Stimulated activated CD8-positive, alpha-beta memory T cell treated with anti-CD3 and anti-CD28 coated beads, Interleukin-15, amount 100 ng/mL, for 24 hours (primary cell): Measurements from ENCODE around the gene BORCS6.
"Not testable (repeated sequence)": the region's sequence is repeated elsewhere in the genome, so short reads cannot be mapped to it uniquely, and the experiment has no call there.

ENCODE experiments used
- DNase-seq: peaks from one replicate; pipeline ENCODE4 v3.0.0-alpha.2; 2020; ENCODE audit warnings: low read depth

BORCS6 gene

GRCh38 chr17:8173056-8173870 lies 16.7 kb downstream of the BORCS6 start:
- DNase-seq, result no peak

DNA sequence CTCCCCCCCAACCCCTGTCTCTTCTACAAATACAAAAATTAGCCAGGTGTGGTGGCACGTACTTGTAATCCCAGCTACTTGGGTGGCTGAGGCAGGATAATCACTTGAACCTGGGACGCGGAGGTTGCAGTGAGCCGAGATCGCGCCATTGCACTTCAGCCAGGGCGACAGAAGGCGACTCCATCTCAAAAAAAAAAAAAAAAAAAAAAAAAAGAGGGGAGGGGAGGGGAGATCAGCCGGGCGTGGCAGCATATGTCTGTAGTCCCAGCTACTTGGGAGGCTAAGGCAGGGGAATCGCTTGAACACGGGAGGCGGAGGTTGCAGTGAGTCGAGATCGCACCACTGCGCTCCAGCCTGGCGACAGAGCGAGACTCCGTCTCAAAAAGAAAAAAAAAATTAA lies 19.8 kb downstream of the BORCS6 start:
- DNase-seq, result not testable (repeated sequence)

- no peak for DNase-seq
These were observed 22.5 kb downstream of the BORCS6 start for GRCh38 chr17:8167526-8167925.

DNA sequence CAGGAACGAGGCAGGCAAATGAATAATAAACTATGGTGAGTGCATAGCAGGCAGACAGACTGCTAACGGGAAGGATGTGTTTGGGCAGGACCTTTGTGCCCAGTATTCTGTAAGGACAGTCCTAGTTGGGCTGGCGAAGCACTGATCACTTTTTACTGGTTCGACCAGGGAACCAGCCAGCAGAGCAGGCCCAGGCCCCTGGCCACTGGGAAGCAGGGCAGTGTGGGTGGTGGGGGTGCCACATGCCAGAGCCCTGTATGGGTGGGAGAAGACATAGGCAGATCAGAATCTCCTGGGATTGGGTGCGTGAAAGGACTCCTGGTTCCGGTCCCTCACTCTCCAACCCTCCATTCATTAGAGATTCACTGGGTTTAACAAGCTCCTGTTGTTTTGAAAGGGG lies 23.2 kb downstream of the BORCS6 start:
- no peak for DNase-seq

- no peak for DNase-seq
These were observed 25.2 kb downstream of the BORCS6 start for GRCh38 chr17:8164815-8165131.

GRCh38 chr17:8163978-8164814 lies 25.8 kb downstream of the BORCS6 start:
- no peak for DNase-seq

- no peak for DNase-seq
These were observed 26.7 kb downstream of the BORCS6 start for GRCh38 chr17:8162997-8163977.

DNA sequence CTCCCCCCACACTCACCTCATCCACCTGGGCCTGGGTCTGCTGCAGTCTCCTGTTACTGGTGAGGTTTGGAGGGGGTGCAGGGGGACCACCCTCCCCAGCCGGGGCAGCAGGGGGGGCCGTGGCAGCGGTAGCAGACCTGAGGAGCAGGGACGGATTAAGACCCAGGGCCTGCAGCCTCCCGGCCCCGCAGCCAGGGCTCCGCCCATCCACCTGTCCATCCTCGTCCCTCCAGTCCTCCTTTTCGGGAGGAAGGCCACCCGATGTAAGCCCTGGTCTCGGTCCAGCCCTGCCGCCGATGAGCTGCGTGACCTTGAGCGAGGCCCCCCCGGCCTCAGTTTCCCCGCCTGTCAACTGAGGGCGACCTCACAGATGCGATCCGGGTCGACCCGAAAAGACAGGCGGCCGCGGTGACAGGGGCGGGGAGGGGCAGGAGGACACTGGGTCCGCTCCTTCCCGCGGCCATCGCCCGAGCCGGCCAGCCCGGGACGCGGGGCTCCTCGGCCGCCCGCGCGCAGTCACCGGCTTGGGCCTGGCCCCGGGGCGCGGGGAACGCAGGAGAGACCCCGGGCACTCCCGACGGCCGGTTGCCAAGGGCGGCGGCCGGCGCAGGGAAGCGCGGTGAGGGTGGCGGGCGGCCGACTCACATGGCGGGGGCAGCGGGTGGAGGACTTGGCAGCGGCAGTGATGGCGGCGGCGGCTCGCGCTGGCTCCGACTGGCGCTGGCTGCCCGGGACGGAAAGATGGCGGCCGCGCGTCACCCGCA lies 27.6 kb downstream of the BORCS6 start, which contains the start of gene VAMP2:
Gene VAMP2 (minus strand): TSS at position 716 of the 764 bp plus-strand sequence. CDS start 69 bp downstream, at position 647.
- DNase-seq, result peak; percentile 75

GRCh38 chr17:8161289-8162232 lies 28.4 kb downstream of the BORCS6 start:
- DNase-seq, result no peak

DNA sequence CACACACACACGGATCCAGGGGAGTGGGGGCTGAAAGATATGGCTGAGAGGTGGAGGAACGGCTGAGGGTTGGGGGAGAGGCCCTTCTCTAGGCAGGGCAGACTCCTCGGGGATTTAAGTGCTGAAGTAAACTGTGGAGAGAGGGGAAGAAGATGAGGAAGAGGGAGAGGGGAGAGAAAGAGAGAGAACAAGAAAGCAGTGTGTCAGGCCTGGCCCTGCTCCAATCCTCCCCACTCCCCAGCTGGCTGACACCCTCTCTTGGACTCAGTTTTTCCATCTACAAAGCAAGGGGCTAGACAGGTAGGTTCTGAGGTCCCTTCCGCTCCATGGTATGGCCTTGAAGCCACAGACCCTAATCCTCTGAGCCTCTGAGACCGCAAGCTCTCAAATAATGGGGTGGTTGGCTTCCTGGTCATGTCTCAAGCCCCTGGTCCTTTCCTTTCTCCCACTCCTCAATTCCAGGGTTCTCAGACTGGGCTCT lies 29.2 kb downstream of the BORCS6 start:
- no peak for DNase-seq

GRCh38 chr17:8160224-8160577 lies 29.8 kb downstream of the BORCS6 start:
- DNase-seq, result no peak

DNA sequence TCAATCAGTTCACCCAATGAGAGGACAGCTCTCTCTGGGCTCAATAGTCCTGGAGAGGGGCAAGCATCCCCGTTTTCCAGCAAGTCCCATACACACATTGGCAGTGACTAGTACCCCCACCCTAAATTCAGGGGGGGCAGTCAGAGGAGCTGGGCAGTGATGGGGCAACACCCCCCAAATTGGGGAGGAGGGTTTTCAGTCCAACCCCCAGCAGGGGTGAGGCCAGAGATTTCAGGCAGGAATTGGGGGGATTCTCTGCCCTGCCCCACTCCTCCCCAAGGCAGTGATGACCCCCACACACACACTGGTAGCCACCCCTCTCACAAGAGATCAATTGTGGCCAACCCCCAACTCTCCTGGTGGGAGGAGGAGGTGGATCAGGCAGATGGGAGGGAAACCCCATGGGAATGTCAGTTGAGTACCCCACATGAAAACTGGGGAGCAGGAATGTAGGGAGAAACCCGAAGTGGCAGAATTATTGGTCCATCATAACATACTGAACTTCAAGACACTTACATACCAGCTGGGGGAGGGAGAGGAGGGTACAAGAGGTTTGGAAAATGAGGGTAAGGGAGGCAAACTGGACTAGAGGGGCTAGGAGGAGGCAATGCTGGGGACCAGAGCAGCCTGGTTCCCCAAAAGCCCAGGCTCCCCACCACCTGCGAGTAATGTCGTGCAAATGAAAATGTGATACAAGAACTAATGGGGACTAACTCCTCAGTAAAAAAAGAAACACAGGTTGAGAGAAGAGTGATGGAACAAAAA lies 30.3 kb downstream of the BORCS6 start:
- DNase-seq, result no peak

- no peak for DNase-seq
These were observed 31.0 kb downstream of the BORCS6 start for GRCh38 chr17:8159032-8159400.

DNA sequence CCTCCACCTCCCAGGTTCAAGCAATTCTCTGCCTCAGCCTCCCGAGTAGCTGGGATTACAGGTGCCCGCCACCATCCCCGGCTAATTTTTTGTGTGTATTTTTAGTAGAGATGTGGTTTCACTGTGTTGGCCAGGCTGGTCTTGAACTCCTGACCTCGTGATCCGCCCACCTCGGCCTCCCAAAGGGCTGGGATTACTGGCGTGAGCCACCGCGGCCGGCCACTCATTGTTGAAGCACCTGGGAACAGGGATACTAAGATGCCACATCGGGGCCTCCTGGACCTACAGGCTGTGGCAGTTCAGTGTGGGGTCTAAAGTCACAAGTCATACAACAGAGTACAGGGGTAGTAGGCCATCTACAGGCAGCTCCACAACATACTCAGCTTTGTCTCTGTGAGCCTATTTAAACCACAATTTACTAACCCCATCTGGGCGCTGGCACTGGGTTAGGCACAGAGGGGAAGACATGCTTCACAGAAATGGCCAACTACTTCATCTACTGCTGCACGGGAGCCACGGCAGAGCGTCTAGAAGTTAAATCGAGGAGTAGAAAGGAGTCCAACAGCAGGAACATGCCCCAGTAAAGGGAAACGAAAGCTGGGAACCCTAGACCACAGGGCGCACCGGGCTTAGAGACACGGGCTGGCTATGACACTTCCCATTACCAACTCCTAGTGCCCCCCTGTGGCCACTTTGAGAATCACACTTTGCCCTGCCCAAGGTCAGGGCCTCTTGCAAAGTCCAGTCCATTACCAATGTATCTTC lies 31.5 kb downstream of the BORCS6 start:
- peak; percentile 80 for DNase-seq

- peak; percentile 99 for DNase-seq
These were observed 33.6 kb downstream of the BORCS6 start for GRCh38 chr17:8156246-8156992.

DNA sequence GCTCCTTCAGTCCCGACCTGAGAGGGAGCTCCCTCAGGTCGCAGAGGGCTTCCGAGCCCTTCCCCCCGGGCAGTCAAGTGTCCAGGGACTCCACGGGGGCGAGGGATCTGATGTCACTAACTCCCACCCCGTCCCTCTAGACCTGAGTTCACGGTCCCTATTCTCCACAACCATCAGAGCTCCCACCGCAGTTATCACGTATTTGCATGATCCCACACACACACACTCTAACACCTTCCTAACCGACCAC lies 34.1 kb downstream of the BORCS6 start:
- no peak for DNase-seq

DNA sequence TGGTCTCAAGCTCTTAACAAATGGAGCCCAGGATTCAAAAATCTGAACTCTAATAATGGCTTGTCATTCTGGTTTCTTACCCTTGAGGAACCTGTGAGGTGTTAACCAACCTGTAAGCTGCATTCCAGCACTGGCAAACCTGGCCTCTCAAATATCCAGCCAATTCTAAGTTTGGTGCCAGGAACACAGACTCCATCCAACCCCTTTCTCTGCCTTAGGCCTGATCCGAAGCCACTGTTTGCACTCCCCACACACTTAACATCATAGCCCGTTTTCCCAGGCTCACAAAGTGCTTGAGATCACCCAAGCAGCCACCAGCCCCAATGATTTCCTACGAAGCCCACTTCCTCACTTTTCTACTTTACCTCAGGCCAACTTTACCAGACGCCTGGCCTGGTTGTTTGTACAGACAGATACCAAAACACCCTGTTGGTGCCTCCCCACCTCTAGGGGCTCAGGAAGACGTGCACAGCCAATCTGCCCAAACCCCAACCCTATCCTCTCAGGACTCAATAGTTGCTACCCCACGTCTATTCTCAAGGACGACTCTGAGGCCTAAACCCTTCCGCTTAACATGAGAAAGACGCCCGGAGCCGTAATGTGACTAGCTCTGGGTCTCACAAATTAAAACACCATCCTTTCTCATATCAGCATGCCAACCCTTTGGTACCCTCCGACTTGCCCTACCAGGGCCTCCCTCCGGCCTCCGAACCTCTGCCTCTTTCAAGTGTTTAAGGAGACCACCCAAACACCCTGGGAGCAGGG lies 34.6 kb downstream of the BORCS6 start:
- DNase-seq, result no peak
